ENCODE data around the gene RNF135.
"Not testable (repeated sequence)": the region's sequence is repeated elsewhere in the genome, so short reads cannot be mapped to it uniquely, and the experiment has no call there.

Gene RNF135

DNA sequence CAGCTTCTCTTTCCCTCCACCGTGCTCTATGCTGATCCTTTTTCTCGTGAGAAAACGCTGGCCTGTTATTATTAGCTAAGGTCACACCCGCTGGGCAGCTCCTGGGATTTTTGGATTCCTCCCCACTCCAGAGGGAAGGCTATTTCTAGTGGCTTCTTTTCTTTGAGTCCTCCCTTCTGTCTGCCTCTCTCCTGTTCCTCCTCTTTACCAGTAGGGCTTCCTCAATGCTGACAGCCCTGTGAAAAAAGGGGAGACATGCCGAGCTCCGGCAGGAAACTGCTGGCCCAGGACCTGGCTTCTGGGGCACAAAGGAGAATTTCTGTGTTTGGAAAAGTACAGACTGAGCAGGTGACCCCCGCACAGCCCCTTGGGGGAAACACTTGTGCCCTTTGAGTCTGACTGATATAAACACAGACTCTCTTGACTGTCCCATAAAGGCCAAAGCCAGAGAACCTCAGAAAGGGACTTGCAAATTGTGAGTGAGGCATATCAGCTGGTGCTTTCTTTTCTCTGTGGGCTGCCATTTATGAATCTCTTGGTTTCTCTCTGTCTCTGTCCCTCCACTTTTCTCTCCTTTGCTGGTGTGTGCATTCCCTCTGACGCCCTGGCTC, 14.0 kb upstream of the RNF135 start:
- peak; percentile 39 for DNase-seq (ENCODE audit: low spot score)

DNA sequence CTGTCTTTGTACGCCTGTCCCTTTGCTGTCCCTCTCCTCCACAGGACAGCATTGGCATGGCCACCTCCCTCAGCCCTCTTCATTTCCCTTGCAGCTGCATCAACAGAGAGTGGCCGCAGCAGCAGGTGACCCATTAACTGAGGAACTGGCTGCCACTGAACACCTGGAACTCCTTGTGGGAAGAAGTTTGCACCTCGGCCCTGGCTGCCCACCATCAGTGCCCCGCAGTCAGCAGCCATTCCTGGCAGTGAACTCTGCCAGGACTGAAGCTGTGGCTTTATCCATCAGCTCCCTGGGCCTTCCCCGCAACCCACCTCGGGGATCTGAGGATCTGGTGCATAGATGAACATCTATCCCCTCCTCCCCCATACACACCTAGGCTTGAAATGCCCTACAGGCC, 13.1 kb upstream of the RNF135 start:
- DNase-seq (ENCODE audit: low spot score): no peak

DNA sequence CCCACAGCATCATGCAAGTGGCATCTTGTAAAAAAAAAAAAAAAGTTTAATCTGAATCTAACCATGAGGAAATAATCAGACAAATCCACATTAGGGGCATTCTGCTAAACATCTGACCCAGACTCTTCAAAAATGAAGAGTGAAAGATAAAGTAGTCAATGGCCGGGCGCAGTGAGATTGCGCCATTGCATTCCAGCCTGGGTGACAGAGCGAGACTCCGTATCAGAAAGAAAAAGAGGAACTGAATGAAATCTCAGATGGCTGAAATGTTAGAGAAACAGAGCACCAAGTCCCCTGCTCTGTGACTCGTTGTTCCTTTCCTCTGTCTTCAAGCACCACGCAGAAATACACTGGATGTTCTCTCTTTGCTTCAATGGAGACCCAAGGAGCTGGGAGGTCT, 12.7 kb upstream of the RNF135 start:
- DNase-seq (ENCODE audit: low spot score): no peak

DNA sequence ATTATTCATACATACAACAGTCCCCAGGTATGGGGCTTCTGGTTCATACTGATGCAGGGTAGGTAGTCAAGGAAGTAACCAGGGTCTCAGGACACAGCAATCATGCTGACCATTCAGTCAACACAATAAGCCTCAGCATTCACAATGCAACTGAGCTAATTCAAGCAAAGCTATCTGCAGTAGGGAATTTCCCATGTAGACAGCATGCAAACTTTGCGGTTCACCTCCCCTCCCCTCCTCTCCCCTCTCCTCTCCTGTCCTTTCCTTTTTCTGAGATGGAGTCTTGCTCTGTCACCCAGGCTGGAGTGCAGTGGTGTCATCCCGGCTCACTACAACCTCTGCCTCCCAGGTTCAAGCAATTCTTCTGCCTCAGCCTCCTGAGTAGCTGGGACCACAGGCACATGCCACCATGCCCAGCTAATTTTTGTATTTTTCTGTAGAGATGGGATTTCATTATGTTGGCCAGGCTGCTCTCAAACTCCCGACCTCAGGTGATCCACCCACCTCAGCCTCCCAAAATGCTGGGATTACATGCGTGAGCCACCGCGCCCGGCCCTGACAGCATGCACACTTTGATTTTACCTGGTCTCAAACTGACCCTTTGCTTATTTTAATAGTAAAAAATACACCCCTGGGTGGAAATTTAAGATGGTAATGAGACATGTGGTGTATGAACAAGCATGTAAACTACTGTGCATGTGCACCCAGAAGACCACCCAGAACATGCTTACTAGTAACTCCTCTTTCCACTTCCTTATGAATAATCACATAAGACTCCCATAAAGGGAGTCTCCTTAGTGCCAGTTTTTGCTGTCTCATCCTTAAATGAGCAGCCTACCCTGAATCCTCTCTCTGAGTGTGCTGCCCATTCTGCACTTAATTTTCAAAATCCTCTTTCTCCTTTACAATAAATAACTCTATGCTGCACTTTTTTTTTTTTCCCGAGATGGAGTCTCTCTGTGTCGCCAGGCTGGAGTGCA, 9.3 kb upstream of the RNF135 start:
- peak; percentile 40 for DNase-seq (ENCODE audit: low spot score)

GRCh38 chr17:30964312-30964711, 6.5 kb upstream of the RNF135 start:
- not testable (repeated sequence) for DNase-seq (ENCODE audit: low spot score)

DNA sequence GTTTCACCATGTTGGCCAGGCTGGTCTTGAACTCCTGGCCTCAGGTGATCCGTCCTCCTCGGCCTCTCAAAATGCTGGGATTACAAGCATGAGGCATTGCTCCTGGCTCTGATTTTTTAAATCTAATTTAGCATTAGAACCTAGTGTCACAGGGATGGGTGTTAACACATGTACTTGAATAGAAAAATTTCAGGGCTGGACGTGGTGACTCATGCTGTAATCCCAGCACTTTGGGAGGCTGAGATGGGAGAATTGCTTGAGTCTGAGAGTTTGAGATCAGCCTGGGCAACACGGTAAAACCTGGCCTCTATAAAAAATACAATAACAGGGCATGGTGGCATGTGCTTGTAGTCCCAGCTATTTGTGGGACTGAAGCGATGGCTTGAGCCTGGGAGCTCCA, 6.0 kb upstream of the RNF135 start:
- peak; percentile 17 for DNase-seq (ENCODE audit: low spot score)

DNA sequence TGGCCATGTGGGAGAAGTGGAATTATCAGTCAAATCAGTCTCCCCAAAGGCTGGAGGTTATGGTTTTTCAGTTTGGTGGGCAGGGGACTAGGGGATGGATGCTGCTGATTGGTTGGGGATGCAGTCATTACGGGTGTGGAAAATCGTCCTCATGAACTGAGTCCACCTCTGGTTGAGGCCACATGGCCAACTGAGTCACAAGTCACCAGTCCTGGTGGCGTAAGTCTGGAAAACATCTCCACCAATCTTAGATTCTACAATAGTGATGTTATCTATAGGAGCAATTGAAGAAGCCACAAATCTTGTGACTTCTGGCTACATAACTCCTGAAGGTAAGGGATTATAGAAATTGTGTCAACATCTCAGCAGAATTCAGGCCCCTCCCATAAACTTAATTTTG, 5.2 kb upstream of the RNF135 start:
- no peak for DNase-seq (ENCODE audit: low spot score)

GRCh38 chr17:30967911-30968310, 2.9 kb upstream of the RNF135 start:
- not testable (repeated sequence) for DNase-seq (ENCODE audit: low spot score)

- DNase-seq (ENCODE audit: low spot score): peak; percentile 20
Measured at GRCh38 chr17:30969989-30970830, 629 bp upstream of the RNF135 start.

GRCh38 chr17:30975042-30975820, 4.4 kb downstream of the RNF135 start:
- no peak for DNase-seq (ENCODE audit: low spot score)

DNA sequence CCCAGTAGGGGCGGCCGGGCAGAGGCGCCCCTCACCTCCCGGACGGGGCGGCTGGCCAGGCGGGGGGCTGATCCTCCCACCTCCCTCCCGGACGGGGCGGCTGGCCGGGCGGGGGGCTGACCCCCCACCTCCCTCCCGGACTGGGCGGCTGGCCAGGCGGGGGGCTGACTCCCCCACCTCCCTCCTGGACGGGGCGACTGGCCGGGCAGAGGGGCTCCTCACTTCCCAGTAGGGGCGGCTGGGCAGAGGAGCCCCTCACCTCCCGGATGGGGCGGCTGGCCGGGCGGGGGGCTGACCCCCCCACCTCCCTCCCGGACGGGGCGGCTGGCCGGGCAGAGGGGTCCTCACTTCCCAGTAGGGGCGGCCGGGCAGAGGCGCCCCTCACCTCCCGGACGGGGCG, 9.1 kb downstream of the RNF135 start:
- not testable (repeated sequence) for DNase-seq (ENCODE audit: low spot score)

DNA sequence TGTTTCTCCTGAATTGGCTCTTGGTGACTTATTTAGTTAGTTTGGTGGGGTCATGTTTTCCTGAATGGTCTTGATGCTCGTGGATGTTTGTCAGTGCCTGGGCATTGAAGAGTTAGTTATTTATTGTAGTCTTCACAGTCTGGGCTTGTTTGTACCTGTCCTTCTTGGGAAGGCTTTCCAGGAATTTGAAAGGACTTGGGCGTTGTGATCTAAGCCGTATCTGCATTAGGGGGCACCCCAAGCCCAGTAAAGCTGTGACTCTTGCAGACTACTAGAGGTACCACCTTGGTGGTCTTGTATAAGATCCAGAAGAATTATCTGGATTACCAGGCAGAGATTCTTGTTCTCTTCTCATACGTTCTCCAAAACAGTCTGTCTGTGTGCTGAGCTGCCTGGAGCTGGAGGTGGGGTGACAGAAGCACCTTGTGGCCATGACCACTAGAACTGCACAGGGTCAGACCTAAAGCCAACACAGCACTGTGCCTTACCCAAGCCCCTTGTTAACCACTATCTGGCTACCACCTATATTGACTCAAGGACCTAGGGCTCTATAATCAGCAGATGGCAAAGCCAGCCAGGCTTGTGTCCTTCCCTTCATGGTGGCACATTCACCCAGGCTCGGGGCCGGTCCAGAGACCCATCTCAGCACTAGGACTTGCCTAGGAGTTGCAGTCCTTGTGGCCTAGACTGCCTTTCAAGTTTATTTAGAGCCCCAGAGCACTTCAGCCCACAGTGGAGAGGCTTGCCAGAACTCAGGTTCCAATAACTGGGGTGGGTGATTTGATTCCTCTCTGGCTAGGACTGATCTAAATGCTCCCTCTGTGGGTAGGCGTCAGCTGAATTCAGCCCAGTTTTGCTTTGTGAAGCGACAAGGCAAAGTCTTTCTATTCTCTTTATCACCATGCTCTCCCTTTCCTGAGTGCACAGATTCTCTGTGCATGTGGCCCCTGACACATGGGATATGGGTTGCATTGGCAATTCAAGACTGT, 11.0 kb downstream of the RNF135 start:
- DNase-seq (ENCODE audit: low spot score): no peak

- DNase-seq (ENCODE audit: low spot score): no peak
Measured at GRCh38 chr17:30982855-30983254, 12.0 kb downstream of the RNF135 start.

- no peak for DNase-seq (ENCODE audit: low spot score)
Measured at GRCh38 chr17:30990458-30990857, 19.6 kb downstream of the RNF135 start.

GRCh38 chr17:30992551-30992950, 21.7 kb downstream of the RNF135 start:
- DNase-seq (ENCODE audit: low spot score): no peak

DNA sequence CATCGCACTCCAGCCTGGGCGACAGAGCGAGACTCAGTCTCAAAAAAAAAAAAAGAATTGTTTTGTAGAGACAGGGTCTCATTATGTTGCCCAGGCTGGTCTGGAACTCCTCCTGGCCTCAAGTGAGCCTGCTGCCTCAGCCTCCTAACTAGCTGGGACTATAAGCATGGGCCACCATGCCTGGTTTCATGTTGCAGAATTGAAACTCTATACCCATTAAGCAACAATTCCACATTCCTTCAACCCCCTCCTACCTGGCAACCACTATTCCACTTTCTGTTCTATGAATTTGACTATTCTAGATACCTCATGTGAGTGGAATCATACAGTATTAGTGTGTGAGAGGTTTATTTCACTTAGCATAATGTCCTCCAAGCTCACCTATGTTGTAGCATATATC, 24.5 kb downstream of the RNF135 start:
- DNase-seq (ENCODE audit: low spot score): no peak

GRCh38 chr17:30996486-30996885, 25.6 kb downstream of the RNF135 start:
- DNase-seq (ENCODE audit: low spot score): no peak

GRCh38 chr17:30997270-30997669, 26.4 kb downstream of the RNF135 start:
- no peak for DNase-seq (ENCODE audit: low spot score)

- DNase-seq (ENCODE audit: low spot score): no peak
Measured at GRCh38 chr17:30997842-30998241, 27.0 kb downstream of the RNF135 start.

- DNase-seq (ENCODE audit: low spot score): no peak
Measured at GRCh38 chr17:31002047-31002446, 31.2 kb downstream of the RNF135 start.

All from AG20443 (cell line).